HG03558 (cell line): ENCODE data around the gene DHCR24.
A peak's percentile ranks its signal among the peaks of the same experiment; 100 is the strongest.
"Not testable (repeated sequence)": the region's sequence is repeated elsewhere in the genome, so short reads cannot be mapped to it uniquely, and the experiment has no call there.

Experiments used
- ATAC-seq: cut with Tn5 transposase; IDR thresholded peaks from one replicate; pipeline ENCODE4 v1.9.1; 2021; ENCODE audit warnings: moderate number of reproducible peaks; ENCODE audit not compliant: unreplicated experiment; ENCODE audit errors: extremely low read depth

The DHCR24 gene, protein sequence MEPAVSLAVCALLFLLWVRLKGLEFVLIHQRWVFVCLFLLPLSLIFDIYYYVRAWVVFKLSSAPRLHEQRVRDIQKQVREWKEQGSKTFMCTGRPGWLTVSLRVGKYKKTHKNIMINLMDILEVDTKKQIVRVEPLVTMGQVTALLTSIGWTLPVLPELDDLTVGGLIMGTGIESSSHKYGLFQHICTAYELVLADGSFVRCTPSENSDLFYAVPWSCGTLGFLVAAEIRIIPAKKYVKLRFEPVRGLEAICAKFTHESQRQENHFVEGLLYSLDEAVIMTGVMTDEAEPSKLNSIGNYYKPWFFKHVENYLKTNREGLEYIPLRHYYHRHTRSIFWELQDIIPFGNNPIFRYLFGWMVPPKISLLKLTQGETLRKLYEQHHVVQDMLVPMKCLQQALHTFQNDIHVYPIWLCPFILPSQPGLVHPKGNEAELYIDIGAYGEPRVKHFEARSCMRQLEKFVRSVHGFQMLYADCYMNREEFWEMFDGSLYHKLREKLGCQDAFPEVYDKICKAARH

DNA sequence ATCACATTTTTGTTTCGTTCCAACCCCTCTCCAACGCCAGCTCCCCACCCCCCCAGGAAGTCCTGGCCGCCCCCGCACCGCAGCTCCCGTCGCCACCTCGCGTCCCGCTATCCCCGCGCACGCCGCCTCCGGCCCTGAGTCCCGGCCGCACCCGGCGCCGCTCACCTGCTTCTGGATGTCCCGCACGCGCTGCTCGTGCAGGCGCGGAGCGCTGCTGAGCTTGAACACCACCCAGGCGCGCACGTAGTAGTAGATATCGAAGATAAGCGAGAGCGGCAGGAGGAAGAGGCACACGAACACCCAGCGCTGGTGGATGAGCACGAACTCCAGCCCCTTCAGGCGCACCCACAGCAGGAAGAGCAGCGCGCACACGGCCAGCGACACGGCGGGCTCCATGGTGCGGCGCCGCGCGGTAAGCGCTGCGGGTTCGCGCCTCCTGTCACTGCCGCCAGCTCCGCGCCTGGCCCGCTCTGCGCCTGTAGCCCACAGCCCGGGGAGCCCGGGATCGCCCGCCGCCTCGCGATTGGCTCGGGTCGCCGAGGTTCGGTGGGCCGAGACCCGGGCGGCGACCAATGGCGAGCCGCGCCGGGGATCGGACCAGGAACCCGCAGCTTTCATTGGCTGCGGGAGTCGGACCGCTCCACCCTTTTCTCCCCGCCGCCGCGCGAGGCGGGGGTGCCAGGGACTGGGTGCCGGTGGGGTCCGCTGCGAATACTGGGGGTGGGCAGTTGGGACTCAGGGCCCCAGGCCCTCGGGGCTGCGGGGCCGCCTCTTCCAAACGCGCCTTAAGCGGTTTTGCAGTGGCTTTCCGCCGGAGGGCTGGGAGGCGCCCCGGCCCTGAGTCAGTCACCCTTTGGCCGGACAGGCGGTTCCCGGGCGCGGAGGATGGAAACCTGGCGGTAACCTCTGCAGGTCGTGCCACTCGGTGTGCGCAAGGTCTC lies at the start of gene DHCR24:
TSS of gene DHCR24 (minus strand) at position 472 of the 941 bp plus-strand sequence. CDS start at position 396, 76 bp downstream.
- peak; percentile 82 for ATAC-seq

DNA sequence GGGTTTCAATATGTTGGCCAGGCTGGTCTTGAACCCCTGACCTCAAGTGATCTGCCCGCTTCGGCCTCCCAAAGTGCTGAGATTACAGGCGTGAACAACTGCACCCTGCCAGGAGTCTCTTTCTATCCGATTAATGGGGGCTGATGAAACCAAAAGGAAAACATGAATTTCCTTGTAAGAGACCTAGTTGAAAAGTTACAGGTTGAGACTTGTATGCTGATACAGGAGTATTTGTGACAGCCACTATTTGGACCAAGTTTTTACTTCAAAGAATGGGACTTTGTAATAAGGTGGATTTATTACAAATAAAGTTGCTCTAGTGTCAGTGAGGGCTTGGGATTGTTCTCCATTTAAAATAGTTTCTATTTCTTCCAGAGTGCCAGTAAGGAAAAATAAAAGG lies 49.8 kb upstream of the DHCR24 start:
- no peak for ATAC-seq

- ATAC-seq, result no peak
Measured at GRCh38 chr1:54934869-54935268, 47.9 kb upstream of the DHCR24 start.

DNA sequence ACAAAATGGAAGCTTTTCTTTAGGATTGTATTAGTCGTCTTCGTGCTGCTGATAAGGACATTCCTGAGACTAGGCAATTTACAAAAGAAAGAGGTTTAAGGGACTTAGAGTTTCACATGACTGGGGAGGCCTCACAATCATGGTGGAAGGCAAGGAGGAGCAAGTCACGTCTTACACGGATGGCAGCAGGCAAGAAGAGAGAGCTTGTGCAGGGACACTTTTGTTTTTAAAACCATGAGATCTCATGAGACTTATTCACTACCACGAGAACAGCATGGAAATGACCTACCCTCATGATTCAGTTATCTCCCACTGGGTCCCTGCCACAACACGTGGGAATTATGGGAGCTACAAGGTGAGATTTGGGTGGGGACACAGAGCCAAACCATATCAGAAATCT lies 47.1 kb upstream of the DHCR24 start:
- not testable (repeated sequence) for ATAC-seq

GRCh38 chr1:54931275-54931840 lies 44.4 kb upstream of the DHCR24 start:
- ATAC-seq, result no peak

- no peak for ATAC-seq
Measured at GRCh38 chr1:54929700-54930099, 42.7 kb upstream of the DHCR24 start.

GRCh38 chr1:54928327-54928726 lies 41.3 kb upstream of the DHCR24 start:
- ATAC-seq, result no peak

GRCh38 chr1:54927472-54928240 lies 40.7 kb upstream of the DHCR24 start:
- ATAC-seq, result no peak

GRCh38 chr1:54926970-54927369 lies 40.0 kb upstream of the DHCR24 start:
- no peak for ATAC-seq

DNA sequence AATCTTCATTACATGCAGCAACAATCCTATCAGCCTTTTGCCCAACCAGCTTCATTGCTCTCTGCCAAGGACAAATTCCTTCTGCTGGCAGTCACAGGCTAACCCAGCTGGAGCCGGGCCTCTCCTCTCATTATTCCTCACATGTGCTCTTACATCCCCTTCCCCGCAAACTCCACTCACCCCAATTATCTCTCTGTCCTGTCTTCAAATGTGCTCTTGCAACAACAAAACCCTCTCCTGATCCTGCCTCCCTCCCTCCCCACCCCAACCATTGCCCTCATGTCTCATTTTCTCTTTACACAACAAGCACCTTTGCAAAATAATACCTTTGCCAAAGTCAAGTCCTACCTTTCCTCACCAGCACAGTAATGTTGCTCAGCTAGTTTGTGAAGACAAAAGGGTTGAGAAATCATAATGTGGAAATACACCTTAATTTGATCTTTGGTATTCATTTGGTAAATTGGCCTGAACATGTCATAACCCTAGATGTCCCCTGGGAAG lies 36.0 kb upstream of the DHCR24 start:
- ATAC-seq, result no peak

DNA sequence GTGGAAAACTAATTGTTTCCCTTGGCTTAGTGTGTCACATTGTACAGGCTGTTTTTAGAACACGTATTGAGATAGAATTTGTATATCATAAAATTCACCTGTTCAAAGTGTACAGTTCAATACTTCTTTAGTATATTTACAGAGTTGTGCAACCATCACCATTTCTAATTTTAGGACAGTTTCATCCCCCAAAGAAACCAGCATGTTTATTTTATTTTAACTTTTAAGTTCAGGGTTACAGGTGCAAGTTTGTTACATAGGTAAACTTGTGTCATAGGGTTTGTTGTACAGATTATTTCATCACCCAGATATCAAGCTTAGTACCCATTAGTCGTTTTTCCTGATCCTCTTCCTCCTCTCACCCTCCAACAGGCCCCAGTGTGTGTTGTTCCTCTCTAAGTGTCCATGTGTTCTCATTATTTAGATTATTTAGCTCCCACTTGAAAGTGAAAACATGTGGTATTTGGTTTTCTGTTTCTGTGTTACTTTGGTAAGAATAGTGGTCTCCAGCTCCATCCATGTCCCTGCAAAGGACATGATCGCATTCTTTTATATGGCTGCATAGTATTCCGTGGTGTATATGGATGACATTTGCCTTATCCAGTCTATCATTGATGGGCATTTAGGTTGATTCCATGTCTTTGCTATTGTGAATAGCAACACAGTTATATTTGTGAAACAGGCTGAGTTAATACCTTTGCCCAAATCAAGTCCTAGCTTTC lies 35.2 kb upstream of the DHCR24 start:
- ATAC-seq, result no peak

DNA sequence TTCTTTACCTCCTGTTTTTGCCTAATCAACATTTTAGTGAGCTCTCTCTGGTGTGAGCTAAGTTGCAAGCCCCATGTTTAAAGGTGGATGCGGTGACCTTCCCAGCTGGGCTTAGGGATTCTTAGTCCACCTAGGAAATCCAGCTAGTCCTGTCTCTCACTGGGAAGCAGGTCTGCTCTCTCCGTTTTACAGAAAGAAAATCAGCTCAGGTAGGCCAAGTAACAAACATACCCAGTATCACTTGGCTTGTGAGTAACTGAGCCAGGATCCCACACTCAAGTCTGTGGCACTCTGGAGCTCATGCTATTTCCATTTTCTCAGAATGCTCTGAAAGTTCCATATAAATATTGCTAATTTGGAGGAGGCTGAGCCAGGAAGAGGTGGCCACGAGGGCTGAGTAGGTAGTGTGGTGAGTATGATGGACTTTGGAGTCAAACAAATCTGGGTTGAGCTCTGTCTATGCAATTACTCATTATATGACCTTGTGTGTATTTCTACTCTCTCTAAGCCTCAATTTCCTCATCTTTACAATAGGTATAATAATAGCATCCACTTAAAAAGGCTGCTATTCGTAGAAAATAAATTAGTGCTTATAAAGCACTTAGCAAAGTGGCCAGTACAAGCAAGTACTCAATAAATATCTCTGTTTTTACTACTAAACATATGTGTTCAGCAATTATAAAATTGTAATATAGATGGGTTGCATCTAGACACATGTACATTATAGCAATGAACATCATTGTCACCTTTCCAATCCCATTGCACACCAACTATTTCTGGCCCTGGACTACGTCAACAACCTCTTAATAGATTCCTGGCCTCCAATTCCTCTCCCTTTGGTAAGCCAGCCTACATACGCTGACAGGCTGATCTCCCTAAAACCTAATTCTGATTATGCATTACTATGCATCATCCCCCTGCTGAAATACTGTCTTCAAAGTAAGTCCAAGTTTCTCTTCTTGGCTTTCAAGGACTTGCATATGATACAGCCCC lies 32.7 kb upstream of the DHCR24 start:
- ATAC-seq, result no peak

DNA sequence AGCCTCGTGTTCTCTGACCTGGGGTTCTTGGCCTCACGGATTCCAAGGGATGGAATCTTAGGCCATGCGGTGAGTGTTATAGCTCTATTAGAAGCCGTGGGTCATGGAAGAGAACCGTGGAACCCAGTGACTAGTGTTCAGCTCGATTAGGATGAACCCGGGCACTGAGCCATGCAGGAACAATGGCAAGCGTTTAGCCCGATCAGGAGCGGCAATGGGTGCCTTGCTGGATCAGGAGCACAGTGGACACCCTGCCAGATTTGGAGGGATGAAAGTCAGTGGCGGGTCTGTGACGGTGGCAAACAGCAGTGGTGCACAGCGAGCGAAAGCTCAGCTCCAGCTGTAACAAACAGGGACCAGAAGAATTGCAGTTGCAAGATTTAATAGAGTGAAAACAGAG lies 24.1 kb upstream of the DHCR24 start:
- not testable (repeated sequence) for ATAC-seq

- no peak for ATAC-seq
Measured at GRCh38 chr1:54906586-54906985, 19.6 kb upstream of the DHCR24 start.

- ATAC-seq, result no peak
Measured at GRCh38 chr1:54904476-54905048, 17.6 kb upstream of the DHCR24 start.

GRCh38 chr1:54894271-54894670 lies 7.3 kb upstream of the DHCR24 start:
- no peak for ATAC-seq

DNA sequence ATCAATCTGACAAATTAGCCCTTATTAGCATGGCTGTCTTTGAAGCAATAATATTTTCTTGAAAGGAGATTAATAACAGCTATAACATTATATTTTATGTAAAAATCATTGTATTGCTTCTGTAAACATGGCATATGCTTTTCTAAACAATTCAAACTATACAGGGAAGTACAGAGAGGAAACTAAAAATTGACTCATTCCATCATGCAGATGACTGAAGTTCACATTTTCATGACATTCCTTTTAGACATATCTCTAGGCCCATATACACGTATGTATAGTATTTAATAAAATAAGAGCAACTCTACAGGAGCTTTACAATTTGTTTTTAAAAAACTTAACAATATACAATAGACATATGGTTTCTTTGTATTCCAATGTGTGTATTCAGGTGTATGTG lies 5.6 kb upstream of the DHCR24 start:
- ATAC-seq, result no peak
